HG03196 (cell line): ENCODE data around the gene GALNT7.

Experiments
- ATAC-seq: cut with Tn5 transposase; IDR thresholded peaks from one replicate; pipeline ENCODE4 v1.9.1; 2021; ENCODE audit not compliant: unreplicated experiment

The GALNT7 gene

GRCh38 chr4:173235050-173235449 lies 66.4 kb downstream of the GALNT7 start:
- no peak for ATAC-seq

GRCh38 chr4:173236301-173236700 lies 67.7 kb downstream of the GALNT7 start:
- ATAC-seq: no peak

- no peak for ATAC-seq
Measured at GRCh38 chr4:173237152-173237551, 68.5 kb downstream of the GALNT7 start.

GRCh38 chr4:173237762-173238161 lies 69.2 kb downstream of the GALNT7 start:
- no peak for ATAC-seq

- ATAC-seq: no peak
Measured at GRCh38 chr4:173240696-173241095, 72.1 kb downstream of the GALNT7 start.

GRCh38 chr4:173242466-173243250 lies 74.0 kb downstream of the GALNT7 start:
- no peak for ATAC-seq

GRCh38 chr4:173243321-173243720 lies 74.7 kb downstream of the GALNT7 start:
- no peak for ATAC-seq

- ATAC-seq: peak; percentile 51
Measured at GRCh38 chr4:173243917-173244658, 75.5 kb downstream of the GALNT7 start.

- ATAC-seq: no peak
Measured at GRCh38 chr4:173245952-173246351, 77.3 kb downstream of the GALNT7 start.

GRCh38 chr4:173246719-173247118 lies 78.1 kb downstream of the GALNT7 start:
- ATAC-seq: peak; percentile 39

- no peak for ATAC-seq
Measured at GRCh38 chr4:173247321-173247720, 78.7 kb downstream of the GALNT7 start.

- ATAC-seq: no peak
Measured at GRCh38 chr4:173248690-173249089, 80.1 kb downstream of the GALNT7 start.

GRCh38 chr4:173252024-173252935 lies 83.7 kb downstream of the GALNT7 start:
- ATAC-seq: peak; percentile 86

GRCh38 chr4:173253561-173253960 lies 85.0 kb downstream of the GALNT7 start:
- no peak for ATAC-seq

GRCh38 chr4:173254646-173255045 lies 86.0 kb downstream of the GALNT7 start:
- ATAC-seq: no peak

- no peak for ATAC-seq
Measured at GRCh38 chr4:173256825-173257224, 88.2 kb downstream of the GALNT7 start.

- peak; percentile 88 for ATAC-seq
Measured at GRCh38 chr4:173257732-173258717, 89.4 kb downstream of the GALNT7 start.

- no peak for ATAC-seq
Measured at GRCh38 chr4:173258866-173259265, 90.3 kb downstream of the GALNT7 start.

- ATAC-seq: no peak
Measured at GRCh38 chr4:173259310-173259709, 90.7 kb downstream of the GALNT7 start.

- ATAC-seq: no peak
Measured at GRCh38 chr4:173261052-173261451, 92.4 kb downstream of the GALNT7 start.
